A549 (cell line): Measurements from ENCODE around the gene PRKCD. TPM values are rescaled to one million over a fixed set of nuclear protein-coding genes. Genes with fewer than 3 reads are reported as not detected.

ENCODE experiments used
- ATAC-seq, 2 experiments: fragments of 200-7000 bp in 1 of 2; fragments of >200 bp in 1 of 2; cut with Nextera tagmentation in 1 of 2; cut with Tn5 transposase in 1 of 2; 3 replicates each; pipeline versions ENCODE4 v1.8.0 to v1.9.1; 2018 to 2020; ENCODE audit warnings: mild to moderate bottlenecking in 1 of 2, moderate library complexity in 1 of 2
- CTCF ChIA-PET: fragments of 300-600 bp; sonication (Branson Sonifier 250); formaldehyde crosslinking; extraction: SDS; loops from one replicate; lab custom pipeline; 2021; ENCODE audit warnings: antibody characterized with exemption, inconsistent platforms; lab: Yijun Ruan, JAX
- POLR2A ChIA-PET: fragments of 350-600 bp; formaldehyde crosslinking; extraction: SDS; loops from one replicate; lab custom pipeline; 2021; ENCODE audit warnings: antibody characterized with exemption, inconsistent platforms; lab: Yijun Ruan, JAX
- DNase-seq, 2 experiments: peaks; one replicate each; pipeline versions ENCODE4 v3.0.0 to v3.0.0-alpha.2; 2011 to 2016; ENCODE audit warnings: low read depth in 1 of 2, low spot score in 1 of 2
- FAIRE-seq: peaks from 2 replicates; lab custom pipeline; 2011; peaks lifted over from hg19 to GRCh38; lab: Jason Lieb, UNC
- H3K27ac ChIP-seq, 2 experiments: fragments of >200 bp; sonication (Bioruptor Twin); formaldehyde crosslinking; 3 replicates each; pipeline ENCODE4 v1.5.1; 2016 to 2017
- H3K4me1 ChIP-seq: fragments of >200 bp; sonication (Bioruptor Twin); formaldehyde crosslinking; 3 replicates; pipeline ENCODE4 v1.6.1; 2016
- H3K4me2 ChIP-seq: fragments of >200 bp; sonication (Bioruptor Twin); formaldehyde crosslinking; 3 replicates; pipeline ENCODE4 v1.6.1; 2016
- H3K4me3 ChIP-seq: fragments of >200 bp; sonication (Bioruptor Twin); formaldehyde crosslinking; 3 replicates; pipeline ENCODE4 v1.5.1; 2016
- H3K9me3 ChIP-seq: fragments of >200 bp; sonication (Bioruptor Twin); formaldehyde crosslinking; 3 replicates; pipeline ENCODE4 v1.6.1; 2016
- GATA3 ChIP-seq: IDR thresholded peaks from 2 replicates; pipeline ENCODE4 v1.6.1; 2012; ENCODE audit warnings: borderline replicate concordance
- JUN ChIP-seq, 2 experiments: fragments of >200 bp; sonication (Bioruptor Twin); formaldehyde crosslinking; IDR thresholded peaks; 2 replicates in 1 of 2; 3 replicates in 1 of 2; pipeline ENCODE4 v1.6.1; 2016 to 2017
- KDM1A ChIP-seq: fragments of 200-600 bp; sonication (generic); IDR thresholded peaks from 2 replicates; pipeline ENCODE4 v1.6.1; 2016; ENCODE audit warnings: low read depth, mild to moderate bottlenecking
- WGBS: methylation state at CpG from one replicate; pipeline ENCODE4 v1.1.6; 2017; ENCODE audit errors: missing lambda C conversion rate; 5-methylcytosine and 5-hydroxymethylcytosine counted together
- polyA plus RNA-seq, 4 experiments: library from polyadenylated mRNA; depleted of rRNA in 3 of 4; stranded (reverse); fragments of >200 nt; fragmentation: RNase III in 1 of 4; extraction: RNeasy Plus Mini Kit Qiagen cat#74134 plus additional on column Dnase treatment in 1 of 4; gene quantifications; 2 replicates in 3 of 4; 3 replicates in 1 of 4; pipeline ENCODE4 v1.2.3, GENCODE V29; 2011 to 2017
- TF ChIP-seq, protein P1 (sequence below): IDR thresholded peaks from 2 replicates; pipeline ENCODE4 v1.6.1; 2012

Gene PRKCD
- polyA plus RNA-seq, 2 of the 4 experiments (the other 2 are of a cell fraction), result 10.1 to 18.3 TPM

GRCh38 chr3:53242155-53242554 is 81.1 kb downstream of the PRKCD start:
- DNase-seq, result no peak
- TF ChIP-seq, protein P1, sequence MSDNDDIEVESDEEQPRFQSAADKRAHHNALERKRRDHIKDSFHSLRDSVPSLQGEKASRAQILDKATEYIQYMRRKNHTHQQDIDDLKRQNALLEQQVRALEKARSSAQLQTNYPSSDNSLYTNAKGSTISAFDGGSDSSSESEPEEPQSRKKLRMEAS, result 0 out of 2 replicates have a peak, but pooled peaks have one; percentile 23
- TF ChIP-seq KDM1A (no peak), GATA3 (no peak), JUN (IDR thresholded peaks at IDR 0.05) (no peak)
- H3K9me3 ChIP-seq, result no peaks in the 10 kb centered on the region
- no peak for FAIRE-seq
- H3K4me3 ChIP-seq, result peak overlapping the region; percentile 100; the same call in 2 of the 3 replicates
- peaks cover 97% of the 10 kb centered on the region for H3K4me1 ChIP-seq
- ChIA-PET CTCF (interaction anchor here (1.3 to 4.5 kb wide), 3 partner anchors 8 to 23 kb away, joined by 3 to 12 read pairs (median 4); no protein-coding TSS in a partner anchor), POLR2A (interaction anchor here (0.6 to 1.8 kb wide), 3 partner anchors 10 to 105 kb away, joined by 3 to 4 read pairs (median 3); partner anchors contain the start of genes DCP1A and TKT)
- peak overlapping the region; percentile 100 for H3K27ac ChIP-seq
- WGBS, result 53% methylated on average over 7 of the region's 7 CpGs
- H3K4me2 ChIP-seq, result peak overlapping the region; percentile 74
- ATAC-seq, result no peak

Other genes with a start within 250 kb of the PRKCD start
- 9.6 and 9.9 TPM in 2 replicates for gene SFMBT1, start 115.1 kb upstream of the PRKCD start, polyA plus RNA-seq (2011; rRNA removed)
- 7.0 to 7.2 TPM (median 7.1 TPM) in 3 replicates for gene SFMBT1, start 115.1 kb upstream of the PRKCD start, polyA plus RNA-seq (2017; fragmentation: RNase III; extraction: RNeasy Plus Mini Kit Qiagen cat#74134 plus additional on column Dnase treatment)
- 31.6 and 33.6 TPM in 2 replicates for gene RFT1, start 30.8 kb upstream of the PRKCD start, polyA plus RNA-seq (2011; rRNA removed)
- 15.6 to 18.5 TPM (median 15.8 TPM) in 3 replicates for gene RFT1, start 30.8 kb upstream of the PRKCD start, polyA plus RNA-seq (2017; fragmentation: RNase III; extraction: RNeasy Plus Mini Kit Qiagen cat#74134 plus additional on column Dnase treatment)
- gene TKT, start 94.8 kb downstream of the PRKCD start, polyA plus RNA-seq (2011; rRNA removed), result 628 and 740 TPM in 2 replicates
- gene TKT, start 94.8 kb downstream of the PRKCD start, polyA plus RNA-seq (2017; fragmentation: RNase III; extraction: RNeasy Plus Mini Kit Qiagen cat#74134 plus additional on column Dnase treatment), result 1,284 to 1,468 TPM (median 1,457 TPM) in 3 replicates
- 27.4 and 28.8 TPM in 2 replicates for gene DCP1A, start 186.3 kb downstream of the PRKCD start, polyA plus RNA-seq (2011; rRNA removed)
- gene DCP1A, start 186.3 kb downstream of the PRKCD start, polyA plus RNA-seq (2017; fragmentation: RNase III; extraction: RNeasy Plus Mini Kit Qiagen cat#74134 plus additional on column Dnase treatment), result 7.3 to 7.4 TPM (median 7.3 TPM) in 3 replicates